Upper lobe of right lung (tissue), 1 donor: ENCODE results near the gene MRPS18A. TPM values are rescaled to one million over a fixed set of nuclear protein-coding genes. Genes with fewer than 3 reads are reported as not detected.

Source experiments
- ATAC-seq: fragments of 200-7000 bp; cut with Tn5 transposase; one replicate; pipeline ENCODE4 v1.9.1; 2020; ENCODE audit warnings: mild to moderate bottlenecking, moderate library complexity
- DNase-seq: peaks from one replicate; pipeline ENCODE4 v3.0.0-alpha.2; 2020
- H3K27ac ChIP-seq: fragments of 200-600 bp; one replicate; pipeline ENCODE4 v1.8.0; 2022
- H3K27me3 ChIP-seq: fragments of 200-600 bp; one replicate; pipeline ENCODE4 v1.8.0; 2022; ENCODE audit warnings: mild to moderate bottlenecking
- H3K36me3 ChIP-seq: fragments of 200-600 bp; one replicate; pipeline ENCODE4 v1.8.0; 2022
- H3K4me1 ChIP-seq: fragments of 200-600 bp; one replicate; pipeline ENCODE4 v1.8.0; 2022
- H3K4me3 ChIP-seq: fragments of 200-600 bp; one replicate; pipeline ENCODE4 v1.8.0; 2022; ENCODE audit warnings: mild to moderate bottlenecking
- H3K9me3 ChIP-seq: fragments of 200-600 bp; one replicate; pipeline ENCODE4 v1.8.0; 2022
- intact Hi-C: fragments of 100-400 bp; cut with DNase I; formaldehyde crosslinking; loops from one replicate; pipeline ENCODE4 v1.11.0; 2022
- total RNA-seq: library from RNA; stranded (reverse); fragmentation: NEBNext Ultra II Directional; extraction: Animal tissue kit (Norgen Biotek cat#: 25700); gene quantifications from one replicate; pipeline ENCODE4 v1.2.1, GENCODE V29; 2021
- TF ChIP-seq, protein P1 (sequence below): fragments of 200-600 bp; IDR thresholded peaks from one replicate; pipeline ENCODE4 v1.8.0; 2022; ENCODE audit warnings: antibody characterized with exemption
- donor health status: DM: no; HTN: yes; CAD: no; lungs with severe emphysema.

MRPS18A gene
- total RNA-seq, 1 donor from 2014 or later = 28.1 TPM

DNA sequence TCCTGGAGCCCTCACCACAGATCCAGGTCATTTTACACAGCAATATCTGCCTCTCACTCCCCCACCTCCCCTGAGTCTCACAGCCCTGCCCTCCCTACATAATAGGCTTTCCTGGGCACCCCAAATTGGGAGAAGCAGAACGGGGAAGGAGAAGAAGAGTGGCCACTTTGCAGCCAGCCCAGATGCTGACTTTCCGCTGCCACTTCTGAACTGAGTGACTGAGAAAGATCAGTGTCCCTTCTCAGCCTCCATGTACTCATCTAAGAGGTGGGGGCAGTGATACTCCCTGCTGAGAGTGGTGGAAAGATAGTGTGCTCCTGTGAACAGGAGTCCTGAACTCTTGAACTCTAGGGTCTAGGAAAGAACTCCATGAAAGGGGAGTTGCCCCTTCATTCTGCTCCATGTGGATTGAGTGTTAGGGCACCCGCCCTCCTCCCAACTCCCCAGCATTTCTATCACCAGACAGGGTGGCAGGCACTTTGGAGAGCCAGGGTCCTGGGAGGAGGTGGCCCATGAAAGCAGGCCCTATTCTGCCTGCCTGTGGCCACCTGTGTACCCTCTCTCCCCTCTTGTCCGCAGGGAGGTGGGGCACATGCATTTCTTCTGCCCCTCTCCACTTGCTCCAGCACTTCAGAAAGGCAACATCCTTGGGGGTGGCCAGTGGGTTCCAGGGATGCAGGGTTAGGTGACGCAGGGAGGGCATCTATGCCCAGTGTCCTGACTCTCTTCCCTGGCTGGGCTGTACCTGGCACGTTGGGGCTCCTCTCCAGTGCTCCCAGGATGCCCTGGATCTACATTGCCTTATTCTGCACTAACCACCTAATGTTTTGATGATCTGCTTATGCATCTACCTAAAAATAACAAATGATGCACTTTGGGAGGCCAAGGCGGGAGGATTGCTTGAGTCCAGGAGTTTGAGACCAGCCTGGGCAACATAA, 38.3 kb upstream of the MRPS18A start:
- H3K4me1 ChIP-seq = peaks cover 19% of the 10 kb centered on the region
- DNase-seq (no peak), ATAC-seq (no peak)
- peaks cover 6% of the 10 kb centered on the region for H3K9me3 ChIP-seq
- intact Hi-C loops = no loop called here
- H3K36me3 ChIP-seq = no peaks in the 10 kb centered on the region
- TF ChIP-seq, protein P1, sequence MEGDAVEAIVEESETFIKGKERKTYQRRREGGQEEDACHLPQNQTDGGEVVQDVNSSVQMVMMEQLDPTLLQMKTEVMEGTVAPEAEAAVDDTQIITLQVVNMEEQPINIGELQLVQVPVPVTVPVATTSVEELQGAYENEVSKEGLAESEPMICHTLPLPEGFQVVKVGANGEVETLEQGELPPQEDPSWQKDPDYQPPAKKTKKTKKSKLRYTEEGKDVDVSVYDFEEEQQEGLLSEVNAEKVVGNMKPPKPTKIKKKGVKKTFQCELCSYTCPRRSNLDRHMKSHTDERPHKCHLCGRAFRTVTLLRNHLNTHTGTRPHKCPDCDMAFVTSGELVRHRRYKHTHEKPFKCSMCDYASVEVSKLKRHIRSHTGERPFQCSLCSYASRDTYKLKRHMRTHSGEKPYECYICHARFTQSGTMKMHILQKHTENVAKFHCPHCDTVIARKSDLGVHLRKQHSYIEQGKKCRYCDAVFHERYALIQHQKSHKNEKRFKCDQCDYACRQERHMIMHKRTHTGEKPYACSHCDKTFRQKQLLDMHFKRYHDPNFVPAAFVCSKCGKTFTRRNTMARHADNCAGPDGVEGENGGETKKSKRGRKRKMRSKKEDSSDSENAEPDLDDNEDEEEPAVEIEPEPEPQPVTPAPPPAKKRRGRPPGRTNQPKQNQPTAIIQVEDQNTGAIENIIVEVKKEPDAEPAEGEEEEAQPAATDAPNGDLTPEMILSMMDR = no peak
- no peaks in the 10 kb centered on the region for H3K27me3 ChIP-seq
- peak overlapping the region; percentile 71 for H3K27ac ChIP-seq
- no peak overlapping the region for H3K4me3 ChIP-seq

DNA sequence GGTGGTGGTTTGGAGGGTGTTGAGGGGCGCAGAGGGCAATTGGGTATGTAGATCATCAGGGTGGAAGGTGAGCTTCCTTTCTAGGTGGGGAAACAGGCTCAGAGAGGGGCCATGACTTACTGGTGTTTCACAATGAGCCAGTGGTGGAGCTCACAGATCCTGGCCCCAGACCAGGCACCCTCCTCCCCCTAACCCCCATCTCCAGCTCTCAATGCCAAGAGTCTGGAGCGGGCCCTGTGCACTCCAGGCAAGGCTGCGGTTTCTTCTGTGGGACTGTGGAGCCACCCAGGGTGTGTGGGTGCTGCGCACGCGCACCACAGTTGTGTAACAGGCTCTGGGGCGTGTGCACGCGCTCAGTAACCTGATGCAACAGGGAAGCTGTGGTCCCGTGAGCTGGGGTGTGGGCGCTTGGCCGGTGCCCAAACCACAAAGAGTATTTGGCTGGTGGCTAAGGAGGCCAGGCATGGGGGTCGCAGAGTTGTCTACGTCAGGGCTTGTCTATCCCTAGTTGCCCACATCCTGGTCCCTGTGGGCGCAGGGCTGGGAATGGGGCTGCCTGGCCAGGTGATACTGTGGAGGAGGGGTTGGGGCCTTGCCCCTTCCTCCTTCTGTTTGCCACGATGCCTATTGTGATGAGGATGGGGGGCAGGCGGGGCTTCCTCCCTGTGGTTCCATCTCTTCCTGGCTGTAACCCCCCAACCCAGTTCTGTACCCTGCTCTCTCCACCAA, 37.5 kb upstream of the MRPS18A start:
- Histone ChIP-seq H3K27me3 (no peaks in the 10 kb centered on the region), H3K27ac (peak overlapping the region; percentile 71), H3K9me3 (no peaks in the 10 kb centered on the region), H3K4me1 (peaks cover 19% of the 10 kb centered on the region), H3K36me3 (no peaks in the 10 kb centered on the region), H3K4me3 (no peak overlapping the region)
- peak; percentile 94 for ATAC-seq
- TF ChIP-seq, protein P1 = no peak
- intact Hi-C loops = no loop called here
- DNase-seq = peak; percentile 96

DNA sequence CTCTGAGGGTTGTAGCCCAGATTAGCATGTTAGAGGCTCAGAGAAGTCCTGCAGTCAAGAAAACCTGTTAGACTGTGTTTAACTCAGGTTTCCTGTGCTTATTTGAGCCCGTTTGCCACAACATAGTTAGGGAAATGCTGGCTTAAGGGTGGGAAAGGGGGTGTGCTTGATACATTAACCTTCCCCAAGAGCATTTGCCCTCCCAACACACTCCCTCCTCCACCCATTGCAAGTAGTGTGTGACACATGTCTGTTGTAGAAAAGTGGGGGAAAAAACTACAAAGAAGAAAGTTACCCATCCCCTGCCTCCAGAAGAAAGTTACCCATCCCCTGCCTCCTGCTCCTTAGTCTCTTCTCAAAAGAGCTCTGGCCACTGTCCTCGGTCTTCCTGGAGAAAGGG, 36.8 kb upstream of the MRPS18A start:
- intact Hi-C loops = no loop called here

DNA sequence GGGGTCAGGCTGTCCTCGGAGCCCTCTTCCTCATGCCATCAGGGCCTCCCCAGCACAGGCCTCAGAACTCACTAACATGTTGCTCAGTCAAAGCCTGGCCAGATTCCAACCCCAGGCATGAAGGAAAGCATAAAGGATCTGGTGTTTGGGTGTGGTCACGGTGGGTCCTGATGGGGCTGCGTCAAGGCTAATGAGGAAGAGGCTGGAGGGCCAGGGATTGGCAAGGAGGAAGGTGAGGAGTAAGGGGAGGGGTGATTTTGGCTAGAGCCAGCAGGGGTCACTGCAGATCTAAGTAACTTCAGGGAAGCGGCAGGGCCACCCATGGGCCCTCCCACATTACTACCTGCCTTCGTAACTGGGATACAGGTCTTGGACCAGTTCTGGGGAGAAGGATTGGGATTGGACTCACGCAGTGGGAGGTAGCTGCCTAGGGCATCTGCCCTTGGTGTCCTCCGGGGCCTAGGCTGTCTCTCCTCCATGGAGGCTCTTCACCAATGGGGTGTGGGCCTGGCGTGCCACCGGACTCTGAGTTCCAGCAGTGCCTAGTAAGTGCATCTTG, 36.2 kb upstream of the MRPS18A start:
- DNase-seq (peak; percentile 85), ATAC-seq (peak; percentile 89)
- H3K27me3 ChIP-seq = no peaks in the 10 kb centered on the region
- intact Hi-C loops = no loop called here
- peaks cover 19% of the 10 kb centered on the region for H3K4me1 ChIP-seq
- H3K36me3 ChIP-seq = no peaks in the 10 kb centered on the region
- no peak overlapping the region for H3K4me3 ChIP-seq
- no peaks in the 10 kb centered on the region for H3K9me3 ChIP-seq
- H3K27ac ChIP-seq = no peak overlapping the region
- TF ChIP-seq, protein P1 = peak; percentile 64

More for the DNA sequence above, 36.8 kb upstream of the MRPS18A start:
- no peak for DNase-seq
- H3K27me3 ChIP-seq = no peaks in the 10 kb centered on the region
- no peaks in the 10 kb centered on the region for H3K36me3 ChIP-seq
- ATAC-seq = no peak
- TF ChIP-seq, protein P1 = no peak
- no peak overlapping the region for H3K27ac ChIP-seq
- H3K4me3 ChIP-seq = no peak overlapping the region
- no peaks in the 10 kb centered on the region for H3K9me3 ChIP-seq
- peaks cover 19% of the 10 kb centered on the region for H3K4me1 ChIP-seq

DNA sequence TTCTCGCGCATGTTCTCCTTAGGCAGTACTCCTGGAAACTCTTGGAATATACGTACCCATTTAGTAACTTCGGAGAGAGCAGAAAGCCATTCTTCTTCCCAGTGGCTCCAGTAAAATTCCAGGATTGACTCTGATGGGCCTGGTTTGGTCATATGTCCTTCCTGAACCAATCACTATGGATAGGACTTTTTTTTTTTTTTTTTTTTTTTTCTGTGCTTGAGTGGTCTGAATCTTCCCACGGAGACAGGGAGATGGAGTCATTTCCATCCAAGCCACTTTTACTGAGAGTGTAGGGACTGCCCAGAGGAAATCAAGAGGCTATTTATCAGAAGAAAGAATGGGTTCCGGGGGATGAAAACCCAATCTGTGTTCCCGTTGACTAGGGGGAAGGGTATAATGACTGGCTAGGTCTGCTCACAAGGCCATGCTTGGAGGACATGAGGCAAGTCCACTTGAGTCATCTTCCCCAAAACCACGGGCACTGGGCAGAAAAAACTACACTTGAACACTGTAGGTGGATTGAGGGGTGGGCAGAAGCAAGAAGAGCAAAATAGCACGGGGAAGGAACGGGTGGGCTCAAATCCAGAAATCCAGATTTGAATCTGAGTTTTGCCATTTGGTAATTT, 35.4 kb upstream of the MRPS18A start:
- intact Hi-C loops = no loop called here
- H3K36me3 ChIP-seq = no peaks in the 10 kb centered on the region
- ATAC-seq = no peak
- TF ChIP-seq, protein P1 = no peak
- no peak overlapping the region for H3K4me3 ChIP-seq
- peaks cover 19% of the 10 kb centered on the region for H3K4me1 ChIP-seq
- no peak overlapping the region for H3K27ac ChIP-seq
- no peaks in the 10 kb centered on the region for H3K27me3 ChIP-seq
- no peak for DNase-seq
- H3K9me3 ChIP-seq = no peaks in the 10 kb centered on the region
